Measurements from ENCODE around the gene URI1.

The URI1 gene

GRCh38 chr19:30062907-30063649 is 121.0 kb downstream of the URI1 start:
- no peak overlapping the region for H3K27ac ChIP-seq
- H3K4me1 ChIP-seq (ENCODE audit: low read depth, poor library complexity, severe bottlenecking) = no peaks in the 10 kb centered on the region
- H2AFZ ChIP-seq (ENCODE audit: low read depth) = no peak overlapping the region
- no peaks in the 10 kb centered on the region for H3K27me3 ChIP-seq (ENCODE audit: insufficient read depth, low read depth)
- H3K4me3 ChIP-seq (IDR thresholded peaks at IDR 0.05; ENCODE audit: insufficient read depth, low read depth, low read length) = no peak overlapping the region
- no peaks in the 10 kb centered on the region for H4K20me1 ChIP-seq (ENCODE audit: insufficient read depth)
- no peak for TF ChIP-seq CTCF (conservative IDR thresholded peaks at IDR 0.05; ENCODE audit: low read depth, low read length)
- H3K4me2 ChIP-seq = no peak overlapping the region
- no peaks in the 10 kb centered on the region for H3K36me3 ChIP-seq (ENCODE audit: insufficient read depth)
- H3K9ac ChIP-seq = no peak overlapping the region
- H3K79me2 ChIP-seq (ENCODE audit: insufficient read depth, low read depth) = no peaks in the 10 kb centered on the region

GRCh38 chr19:30063650-30064347 is 121.8 kb downstream of the URI1 start:
- Histone ChIP-seq H3K27me3 (ENCODE audit: insufficient read depth, low read depth) (no peaks in the 10 kb centered on the region), H3K9ac (no peak overlapping the region), H3K4me1 (ENCODE audit: low read depth, poor library complexity, severe bottlenecking) (no peaks in the 10 kb centered on the region), H4K20me1 (ENCODE audit: insufficient read depth) (no peaks in the 10 kb centered on the region), H2AFZ (ENCODE audit: low read depth) (no peak overlapping the region), H3K4me2 (no peak overlapping the region), H3K27ac (no peak overlapping the region), H3K4me3 (IDR thresholded peaks at IDR 0.05; ENCODE audit: insufficient read depth, low read depth, low read length) (no peak overlapping the region), H3K36me3 (ENCODE audit: insufficient read depth) (no peaks in the 10 kb centered on the region), H3K79me2 (ENCODE audit: insufficient read depth, low read depth) (no peaks in the 10 kb centered on the region)
- no peak for TF ChIP-seq CTCF (conservative IDR thresholded peaks at IDR 0.05; ENCODE audit: low read depth, low read length)

DNA sequence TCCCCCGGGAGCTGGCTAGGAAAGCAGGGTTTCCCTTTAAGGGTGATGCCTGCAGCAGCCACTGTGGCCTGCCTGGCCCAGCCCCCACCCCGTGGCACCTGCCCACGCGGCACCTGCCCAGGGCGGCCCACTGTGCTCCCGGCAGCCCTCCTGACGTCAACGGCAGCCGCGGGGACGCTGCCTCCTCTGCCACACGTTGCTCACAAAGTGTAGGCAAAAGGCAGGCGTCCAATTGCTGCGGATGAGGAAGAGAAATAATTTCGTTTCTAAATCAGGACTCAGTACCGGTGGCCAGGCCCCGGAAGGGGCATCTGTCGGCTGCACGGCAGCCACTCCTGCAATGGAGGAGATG is 122.3 kb downstream of the URI1 start:
- Histone ChIP-seq H3K79me2 (ENCODE audit: insufficient read depth, low read depth) (no peaks in the 10 kb centered on the region), H4K20me1 (ENCODE audit: insufficient read depth) (no peaks in the 10 kb centered on the region), H3K4me2 (no peak overlapping the region), H3K27me3 (ENCODE audit: insufficient read depth, low read depth) (no peaks in the 10 kb centered on the region), H3K36me3 (ENCODE audit: insufficient read depth) (no peaks in the 10 kb centered on the region), H3K4me3 (IDR thresholded peaks at IDR 0.05; ENCODE audit: insufficient read depth, low read depth, low read length) (no peak overlapping the region), H3K9ac (no peak overlapping the region), H3K4me1 (ENCODE audit: low read depth, poor library complexity, severe bottlenecking) (no peaks in the 10 kb centered on the region), H2AFZ (ENCODE audit: low read depth) (no peak overlapping the region), H3K27ac (no peak overlapping the region)
- no peak for TF ChIP-seq CTCF (conservative IDR thresholded peaks at IDR 0.05; ENCODE audit: low read depth, low read length)

- no peak overlapping the region for H2AFZ ChIP-seq (ENCODE audit: low read depth)
- no peaks in the 10 kb centered on the region for H4K20me1 ChIP-seq (ENCODE audit: insufficient read depth)
- no peak overlapping the region for H3K9ac ChIP-seq
- H3K4me3 ChIP-seq (IDR thresholded peaks at IDR 0.05; ENCODE audit: insufficient read depth, low read depth, low read length) = no peak overlapping the region
- H3K79me2 ChIP-seq (ENCODE audit: insufficient read depth, low read depth) = no peaks in the 10 kb centered on the region
- H3K27ac ChIP-seq = no peak overlapping the region
- H3K4me1 ChIP-seq (ENCODE audit: low read depth, poor library complexity, severe bottlenecking) = no peaks in the 10 kb centered on the region
- no peak for TF ChIP-seq CTCF (conservative IDR thresholded peaks at IDR 0.05; ENCODE audit: low read depth, low read length)
- H3K27me3 ChIP-seq (ENCODE audit: insufficient read depth, low read depth) = no peaks in the 10 kb centered on the region
- H3K36me3 ChIP-seq (ENCODE audit: insufficient read depth) = no peaks in the 10 kb centered on the region
- H3K4me2 ChIP-seq = no peak overlapping the region
Measured at GRCh38 chr19:30064771-30065494, 122.9 kb downstream of the URI1 start.

All from KMS-11 (cell line).